ENCODE data around the gene UBE2G1.

UBE2G1 gene

DNA sequence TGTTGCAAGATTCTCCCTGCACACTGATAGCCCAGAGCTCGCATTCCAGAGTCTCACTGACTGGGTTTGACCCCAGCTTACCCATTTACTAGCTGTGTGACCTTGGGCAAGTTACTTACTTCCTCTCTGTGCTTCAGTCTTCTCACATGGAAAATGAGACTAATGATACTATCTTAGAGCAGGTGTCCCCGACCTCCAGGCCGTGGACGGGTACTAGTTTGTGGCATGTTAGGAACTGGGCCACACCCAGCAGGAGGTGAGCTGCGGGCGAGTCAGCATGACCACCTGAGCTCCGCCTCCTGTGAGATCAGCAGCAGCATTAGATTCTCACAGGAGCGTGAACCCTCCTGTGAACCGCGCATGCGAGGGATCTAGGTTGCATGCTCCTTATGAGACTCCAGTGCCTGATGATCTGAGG, 118.5 kb downstream of the UBE2G1 start:
- Mint-ChIP-seq H3K4me1 (ENCODE audit: low read depth) (peaks cover 32% of the 10 kb centered on the region), H3K27ac (no peak overlapping the region)

GRCh38 chr17:4247361-4247970, 119.0 kb downstream of the UBE2G1 start:
- no peak overlapping the region for H3K27ac Mint-ChIP-seq
- no peak overlapping the region for H3K4me3 Mint-ChIP-seq
- H3K9me3 Mint-ChIP-seq = no peaks in the 10 kb centered on the region
- H3K36me3 Mint-ChIP-seq (ENCODE audit: low read depth) = peaks cover 10% of the 10 kb centered on the region
- peaks cover 32% of the 10 kb centered on the region for H3K4me1 Mint-ChIP-seq (ENCODE audit: low read depth)
- no peaks in the 10 kb centered on the region for H3K27me3 Mint-ChIP-seq (ENCODE audit: low read depth)

More for the DNA sequence above, 118.5 kb downstream of the UBE2G1 start:
- no peaks in the 10 kb centered on the region for H3K27me3 Mint-ChIP-seq (ENCODE audit: low read depth)
- H3K36me3 Mint-ChIP-seq (ENCODE audit: low read depth) = peaks cover 10% of the 10 kb centered on the region
- H3K9me3 Mint-ChIP-seq = no peaks in the 10 kb centered on the region
- no peak overlapping the region for H3K4me3 Mint-ChIP-seq

DNA sequence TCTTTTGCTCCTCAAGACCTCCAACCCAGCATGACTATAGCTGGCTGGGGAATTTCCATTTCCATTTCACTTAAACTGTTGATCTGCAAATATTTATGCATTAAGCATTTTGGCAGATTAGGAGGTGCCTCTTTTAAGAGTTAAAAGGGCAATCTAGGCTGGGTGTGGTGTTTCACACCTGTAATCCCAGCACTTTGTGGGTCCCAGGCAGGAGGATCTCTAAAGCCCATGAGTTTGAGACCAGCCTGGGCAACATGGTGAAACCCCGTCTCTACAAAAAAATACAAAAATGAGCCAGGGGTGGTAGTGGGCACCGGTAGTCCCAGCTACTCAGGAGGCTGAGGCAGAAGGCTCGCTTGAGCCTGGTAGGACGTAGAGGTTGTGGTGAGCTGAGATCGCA, 119.8 kb downstream of the UBE2G1 start:
- peaks cover 30% of the 10 kb centered on the region for H3K4me1 Mint-ChIP-seq (ENCODE audit: low read depth)

GRCh38 chr17:4241535-4241934, 124.9 kb downstream of the UBE2G1 start:
- Mint-ChIP-seq H3K27me3 (ENCODE audit: low read depth) (no peaks in the 10 kb centered on the region), H3K4me1 (ENCODE audit: low read depth) (peaks cover 2% of the 10 kb centered on the region), H3K36me3 (ENCODE audit: low read depth) (peaks cover 10% of the 10 kb centered on the region), H3K4me3 (no peak overlapping the region), H3K27ac (no peak overlapping the region), H3K9me3 (no peaks in the 10 kb centered on the region)

More for the DNA sequence above, 119.8 kb downstream of the UBE2G1 start:
- H3K27me3 Mint-ChIP-seq (ENCODE audit: low read depth) = no peaks in the 10 kb centered on the region
- no peaks in the 10 kb centered on the region for H3K9me3 Mint-ChIP-seq
- peaks cover 10% of the 10 kb centered on the region for H3K36me3 Mint-ChIP-seq (ENCODE audit: low read depth)
- no peak overlapping the region for H3K27ac Mint-ChIP-seq
- H3K4me3 Mint-ChIP-seq = no peak overlapping the region

DNA sequence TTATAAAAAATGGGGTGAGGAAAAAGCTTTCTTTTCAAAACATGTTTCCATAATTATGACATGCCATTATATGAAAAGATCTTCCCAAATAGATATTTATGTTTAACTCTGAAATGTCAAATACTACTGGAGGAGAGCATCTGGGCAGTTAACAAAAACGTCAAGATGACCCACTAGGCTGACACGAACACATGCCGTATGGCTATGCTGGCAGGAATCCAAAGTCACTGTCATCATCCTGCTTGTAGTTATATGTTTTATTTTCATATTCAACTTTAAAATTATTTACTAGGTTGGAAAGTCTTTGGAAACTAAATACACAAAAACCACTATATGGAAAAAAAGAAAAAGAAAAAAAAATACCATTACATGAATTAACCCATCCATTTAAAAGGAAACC, 130.0 kb downstream of the UBE2G1 start:
- Mint-ChIP-seq H3K4me3 (no peak overlapping the region), H3K4me1 (ENCODE audit: low read depth) (peaks cover 7% of the 10 kb centered on the region), H3K36me3 (ENCODE audit: low read depth) (peaks cover 26% of the 10 kb centered on the region), H3K27ac (no peak overlapping the region), H3K27me3 (ENCODE audit: low read depth) (no peaks in the 10 kb centered on the region), H3K9me3 (no peaks in the 10 kb centered on the region)

DNA sequence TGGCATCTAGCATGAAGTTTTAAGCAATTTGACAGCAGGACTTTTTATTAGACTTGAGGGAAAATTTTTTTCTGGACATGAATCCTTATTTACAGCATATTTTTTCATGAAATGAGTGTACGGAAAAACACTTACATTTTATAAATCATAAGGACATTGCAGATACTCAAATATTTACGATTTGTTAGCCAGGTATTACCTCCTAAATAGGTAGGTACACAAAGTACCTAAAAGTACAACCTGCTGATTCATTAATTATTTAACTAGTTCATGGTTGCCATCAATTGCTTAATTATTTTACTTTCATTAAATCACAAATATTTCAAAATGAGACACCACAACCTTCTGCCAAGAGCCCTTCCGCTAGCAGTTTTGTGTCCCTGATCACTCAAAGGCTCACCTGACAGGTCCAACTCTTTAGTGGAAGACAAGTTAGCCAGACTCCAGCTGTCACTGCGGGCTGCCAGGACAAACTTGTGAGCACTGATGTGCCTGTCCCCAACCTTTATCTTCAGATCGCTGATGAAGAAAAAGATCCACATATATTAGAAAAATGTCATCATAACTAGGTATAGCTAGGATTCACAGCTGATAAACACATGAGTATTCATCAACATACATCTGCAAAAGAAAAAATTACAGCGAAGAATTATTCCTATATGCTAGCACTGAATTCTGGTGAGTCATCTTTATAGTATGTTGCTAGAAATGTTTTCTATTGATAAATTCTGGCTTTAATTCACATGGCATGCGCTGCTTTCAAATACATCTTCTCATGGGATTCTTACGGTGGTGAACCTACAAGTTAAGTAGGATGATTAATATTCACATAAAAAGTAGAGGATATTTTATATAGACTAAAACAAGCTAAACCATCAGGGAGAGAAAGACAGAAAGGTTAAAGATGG, 130.8 kb downstream of the UBE2G1 start:
- Mint-ChIP-seq H3K4me3 (no peak overlapping the region), H3K36me3 (ENCODE audit: low read depth) (peaks cover 26% of the 10 kb centered on the region), H3K9me3 (no peaks in the 10 kb centered on the region), H3K4me1 (ENCODE audit: low read depth) (peaks cover 7% of the 10 kb centered on the region), H3K27ac (no peak overlapping the region), H3K27me3 (ENCODE audit: low read depth) (no peaks in the 10 kb centered on the region)

GRCh38 chr17:4234401-4234800, 132.1 kb downstream of the UBE2G1 start:
- peaks cover 7% of the 10 kb centered on the region for H3K4me1 Mint-ChIP-seq (ENCODE audit: low read depth)
- no peaks in the 10 kb centered on the region for H3K9me3 Mint-ChIP-seq
- peaks cover 26% of the 10 kb centered on the region for H3K36me3 Mint-ChIP-seq (ENCODE audit: low read depth)
- no peaks in the 10 kb centered on the region for H3K27me3 Mint-ChIP-seq (ENCODE audit: low read depth)
- no peak overlapping the region for H3K4me3 Mint-ChIP-seq
- H3K27ac Mint-ChIP-seq = no peak overlapping the region

DNA sequence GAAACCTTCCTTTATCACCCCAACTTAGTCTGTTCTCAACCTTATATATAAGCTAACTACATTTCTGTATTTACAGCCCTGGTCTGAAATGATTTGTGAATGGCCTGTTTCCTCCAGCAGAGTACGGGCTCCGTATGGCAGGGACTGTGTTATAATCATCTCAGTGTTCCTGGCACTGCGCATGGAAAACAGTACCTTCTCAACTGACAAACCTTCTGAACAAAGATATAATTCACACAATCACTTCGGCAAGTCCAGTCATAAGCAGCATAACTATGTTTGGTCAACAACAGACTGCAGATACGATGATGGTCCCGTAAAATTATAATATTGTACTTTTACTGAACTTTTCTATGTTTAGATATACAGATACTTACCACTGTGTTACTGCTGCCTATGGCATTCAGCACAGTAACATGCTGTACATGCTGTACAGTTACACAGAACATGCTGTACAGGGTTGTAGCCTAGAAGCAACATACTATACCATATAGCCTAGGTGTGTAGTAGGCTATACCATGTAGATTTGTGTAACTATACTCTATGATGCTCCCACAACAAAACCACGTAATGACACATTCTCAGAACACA, 132.7 kb downstream of the UBE2G1 start:
- H3K27ac Mint-ChIP-seq = no peak overlapping the region
- H3K27me3 Mint-ChIP-seq (ENCODE audit: low read depth) = no peaks in the 10 kb centered on the region
- H3K4me1 Mint-ChIP-seq (ENCODE audit: low read depth) = peaks cover 7% of the 10 kb centered on the region
- no peaks in the 10 kb centered on the region for H3K9me3 Mint-ChIP-seq
- H3K4me3 Mint-ChIP-seq = no peak overlapping the region
- H3K36me3 Mint-ChIP-seq (ENCODE audit: low read depth) = peaks cover 26% of the 10 kb centered on the region

GRCh38 chr17:4232168-4232813, 134.2 kb downstream of the UBE2G1 start:
- H3K36me3 Mint-ChIP-seq (ENCODE audit: low read depth) = peaks cover 29% of the 10 kb centered on the region
- H3K9me3 Mint-ChIP-seq = no peaks in the 10 kb centered on the region
- H3K27me3 Mint-ChIP-seq (ENCODE audit: low read depth) = no peaks in the 10 kb centered on the region
- H3K27ac Mint-ChIP-seq = no peak overlapping the region
- peaks cover 7% of the 10 kb centered on the region for H3K4me1 Mint-ChIP-seq (ENCODE audit: low read depth)
- no peak overlapping the region for H3K4me3 Mint-ChIP-seq

DNA sequence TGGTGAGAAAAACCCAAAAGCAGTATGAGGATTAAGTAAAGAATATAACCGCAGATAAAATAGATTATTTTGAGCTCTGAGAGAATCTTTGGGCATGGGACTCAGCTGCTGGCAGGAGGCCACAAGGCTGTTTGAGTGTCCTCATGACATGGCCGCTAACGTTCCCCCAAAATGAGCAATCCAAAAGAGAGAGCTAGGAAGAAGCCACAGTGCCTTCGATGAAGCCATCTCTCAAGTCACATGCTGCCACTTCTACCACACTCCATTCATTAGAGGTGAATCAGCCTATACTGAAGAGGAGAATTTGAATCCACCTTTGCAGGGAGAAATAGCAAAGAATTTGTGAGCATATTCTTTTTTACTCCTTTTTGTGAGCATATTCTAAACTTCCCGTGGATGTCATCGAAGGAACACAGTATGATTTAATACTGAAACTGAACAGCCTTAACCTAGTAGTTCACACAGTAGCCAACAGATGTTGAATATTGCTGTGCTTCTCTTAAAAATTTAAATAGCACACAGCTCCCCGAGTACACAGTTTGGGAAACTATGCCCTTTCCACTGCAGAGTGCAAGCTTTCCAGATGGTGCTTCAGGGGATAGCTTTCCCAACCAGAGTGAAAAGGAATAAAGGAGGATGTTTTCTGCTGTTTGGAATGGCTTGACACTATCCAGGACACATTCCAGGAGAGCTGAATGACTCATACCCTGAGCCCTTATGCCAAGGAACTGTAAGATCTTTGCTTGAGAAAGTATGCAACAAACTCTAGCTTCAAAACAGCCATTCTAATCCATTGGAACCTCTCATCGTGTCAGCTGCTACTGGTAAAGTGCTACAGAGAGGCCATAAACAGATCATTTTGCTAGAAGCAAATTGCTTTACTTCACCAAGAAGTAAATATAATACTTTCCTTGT, 136.6 kb downstream of the UBE2G1 start:
- H3K36me3 Mint-ChIP-seq (ENCODE audit: low read depth) = peaks cover 28% of the 10 kb centered on the region
- H3K4me1 Mint-ChIP-seq (ENCODE audit: low read depth) = peaks cover 7% of the 10 kb centered on the region
- no peak overlapping the region for H3K4me3 Mint-ChIP-seq
- H3K27ac Mint-ChIP-seq = no peak overlapping the region
- no peaks in the 10 kb centered on the region for H3K27me3 Mint-ChIP-seq (ENCODE audit: low read depth)
- H3K9me3 Mint-ChIP-seq = no peaks in the 10 kb centered on the region

DNA sequence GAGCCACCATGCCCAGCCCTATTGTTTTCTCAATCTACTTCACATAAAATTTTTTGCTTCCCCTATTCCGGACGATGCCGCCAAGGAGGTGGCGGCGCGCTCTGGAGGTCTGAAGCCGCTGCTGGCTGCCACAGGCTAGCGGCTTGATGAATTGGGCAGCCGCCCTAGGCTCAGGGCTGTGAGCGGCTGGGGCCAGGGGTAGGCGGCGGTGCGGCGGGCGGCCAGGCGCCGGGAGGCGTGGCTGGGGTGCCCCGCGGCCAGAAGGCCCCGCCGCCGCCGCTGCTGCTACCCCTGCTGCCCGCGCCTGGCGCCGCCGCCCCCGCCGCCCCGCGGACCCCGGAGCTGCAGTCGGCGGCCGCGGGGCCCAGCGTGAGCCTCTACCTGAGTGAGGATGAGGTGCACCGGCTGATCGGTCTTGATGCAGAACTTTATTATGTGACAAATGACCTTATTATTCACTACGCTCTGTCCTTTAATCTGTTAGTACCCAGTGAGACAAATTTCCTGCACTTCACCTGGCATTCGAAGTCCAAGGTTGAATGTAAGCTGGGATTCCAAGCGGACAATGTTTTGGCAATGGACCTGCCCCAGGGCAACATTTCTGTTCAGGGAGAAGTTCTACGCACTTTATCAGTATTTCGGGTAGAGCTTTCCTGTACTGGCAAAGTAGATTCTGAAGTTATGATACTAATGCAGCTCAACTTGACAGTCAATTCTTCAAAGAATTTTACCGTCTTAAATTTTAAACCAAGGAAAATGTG, 144.4 kb downstream of the UBE2G1 start:
- Mint-ChIP-seq H3K4me3 (no peak overlapping the region), H3K36me3 (ENCODE audit: low read depth) (peaks cover 15% of the 10 kb centered on the region), H3K27ac (no peak overlapping the region), H3K9me3 (no peaks in the 10 kb centered on the region), H3K4me1 (ENCODE audit: low read depth) (peaks cover 3% of the 10 kb centered on the region), H3K27me3 (ENCODE audit: low read depth) (no peaks in the 10 kb centered on the region)

DNA sequence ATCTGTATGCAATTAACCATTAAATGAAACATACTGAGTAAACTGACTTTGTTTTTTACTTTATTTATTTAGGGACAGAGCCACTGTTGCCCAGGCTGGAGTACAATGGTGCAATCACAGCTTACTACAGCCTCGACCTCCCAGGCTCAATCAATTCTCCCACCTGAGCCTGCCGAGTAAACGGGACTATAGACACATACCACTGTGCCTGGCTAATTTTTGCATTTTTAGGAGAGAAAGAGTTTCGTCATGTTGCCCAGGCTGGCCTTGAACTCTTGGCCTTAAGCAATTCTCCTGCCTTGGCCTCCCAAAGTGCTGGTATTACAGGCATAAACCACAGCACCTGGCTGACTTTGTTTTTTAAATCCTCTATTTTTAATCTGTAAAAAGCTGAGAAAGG, 145.3 kb downstream of the UBE2G1 start:
- H3K9me3 Mint-ChIP-seq = no peaks in the 10 kb centered on the region
- H3K27ac Mint-ChIP-seq = no peak overlapping the region
- H3K27me3 Mint-ChIP-seq (ENCODE audit: low read depth) = no peaks in the 10 kb centered on the region
- H3K36me3 Mint-ChIP-seq (ENCODE audit: low read depth) = peaks cover 16% of the 10 kb centered on the region
- H3K4me3 Mint-ChIP-seq = no peak overlapping the region
- peaks cover 6% of the 10 kb centered on the region for H3K4me1 Mint-ChIP-seq (ENCODE audit: low read depth)

DNA sequence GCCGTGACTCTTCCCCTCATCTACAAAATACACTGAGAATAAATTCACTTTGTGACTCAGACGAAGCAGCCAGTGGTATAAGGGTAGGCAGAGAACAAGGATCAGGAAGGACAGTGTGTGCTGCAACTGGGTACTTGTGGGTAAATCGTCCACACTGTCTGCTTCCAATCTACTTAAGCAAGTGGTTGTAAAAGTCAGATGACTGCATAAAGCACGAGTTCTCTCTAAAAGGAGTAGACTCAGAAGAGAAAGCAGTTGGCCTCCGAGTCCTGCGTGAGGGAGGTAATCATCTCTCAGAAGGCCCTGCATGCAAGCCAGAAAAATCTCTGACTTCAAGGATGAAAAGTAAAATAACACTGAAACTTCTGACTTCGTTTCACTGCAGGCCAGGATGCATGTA, 145.8 kb downstream of the UBE2G1 start:
- H3K9me3 Mint-ChIP-seq = no peaks in the 10 kb centered on the region
- peaks cover 16% of the 10 kb centered on the region for H3K36me3 Mint-ChIP-seq (ENCODE audit: low read depth)
- peaks cover 6% of the 10 kb centered on the region for H3K4me1 Mint-ChIP-seq (ENCODE audit: low read depth)

More for the DNA sequence above, 145.8 kb downstream of the UBE2G1 start:
- Mint-ChIP-seq H3K4me3 (no peak overlapping the region), H3K27me3 (ENCODE audit: low read depth) (no peaks in the 10 kb centered on the region), H3K27ac (no peak overlapping the region)
